GM10266 (cell line): ENCODE measurements around the gene GIMAP5.

ENCODE experiments used
- DNase-seq: peaks from one replicate; pipeline ENCODE4 v3.0.0; 2012; ENCODE audit errors: extremely low spot score
- CTCF ChIP-seq: IDR thresholded peaks from 2 replicates; pipeline ENCODE4 v1.5.1; 2012; ENCODE audit warnings: mild to moderate bottlenecking, low read depth; ENCODE audit not compliant: control insufficient read depth, insufficient read depth; ENCODE audit errors: missing control alignments

Gene GIMAP5

GRCh38 chr7:150734254-150734653 is 3.0 kb upstream of the GIMAP5 start:
- TF ChIP-seq CTCF = no peak
- DNase-seq = no peak

- no peak for DNase-seq
- no peak for TF ChIP-seq CTCF
Observed at GRCh38 chr7:150735596-150736358, 1.4 kb upstream of the GIMAP5 start.

GRCh38 chr7:150736864-150737263 is 354 bp upstream of the GIMAP5 start:
- TF ChIP-seq CTCF = no peak

GRCh38 chr7:150738092-150738491 is 874 bp downstream of the GIMAP5 start:
- DNase-seq = no peak
- TF ChIP-seq CTCF = no peak

More at GRCh38 chr7:150736864-150737263, 354 bp upstream of the GIMAP5 start:
- DNase-seq = no peak

- DNase-seq = no peak
- no peak for TF ChIP-seq CTCF
Observed at GRCh38 chr7:150738591-150739001, 1.4 kb downstream of the GIMAP5 start.

- peak; percentile 28 for TF ChIP-seq CTCF
- no peak for DNase-seq
Observed at GRCh38 chr7:150739033-150739432, 1.8 kb downstream of the GIMAP5 start.

- DNase-seq = no peak
Observed at GRCh38 chr7:150740053-150740452, 2.8 kb downstream of the GIMAP5 start.

More at GRCh38 chr7:150740053-150740452, 2.8 kb downstream of the GIMAP5 start:
- TF ChIP-seq CTCF = no peak
